Left ventricle myocardium inferior (tissue), 1 donor: Measurements from ENCODE around the gene TECPR2. TPM values are rescaled to one million over a fixed set of nuclear protein-coding genes. Genes with fewer than 3 reads are reported as not detected.

Experiments
- DNase-seq: peaks from one replicate; pipeline ENCODE4 v3.0.0-alpha.2; 2020
- H3K27ac ChIP-seq: fragments of 200-600 bp; replicated peaks from 2 replicates; pipeline ENCODE4 v1.8.0; 2021
- H3K27me3 ChIP-seq: fragments of 200-600 bp; 2 replicates; pipeline ENCODE4 v1.8.0; 2021; ENCODE audit warnings: low read depth
- H3K36me3 ChIP-seq: fragments of 200-600 bp; 2 replicates; pipeline ENCODE4 v1.8.0; 2021
- H3K4me1 ChIP-seq: fragments of 200-600 bp; 2 replicates; pipeline ENCODE4 v1.8.0; 2021
- H3K4me3 ChIP-seq: fragments of 200-600 bp; 2 replicates; pipeline ENCODE4 v1.8.0; 2021; ENCODE audit warnings: mild to moderate bottlenecking, moderate library complexity
- H3K9me3 ChIP-seq: fragments of 200-600 bp; replicated peaks from 2 replicates; pipeline ENCODE4 v1.8.0; 2021
- intact Hi-C: fragments of 100-400 bp; cut with micrococcal nuclease; formaldehyde crosslinking; loops from one replicate; pipeline ENCODE4 v1.11.0; 2022
- total RNA-seq: library from RNA; stranded (reverse); fragmentation: NEBNext Ultra II Directional; extraction: Animal tissue kit (Norgen Biotek cat#: 25700); gene quantifications from one replicate; pipeline ENCODE4 v1.2.1, GENCODE V29; 2021
- TF ChIP-seq, protein P1 (sequence below): fragments of 200-600 bp; IDR thresholded peaks from 2 replicates; pipeline ENCODE4 v1.8.0; 2021; ENCODE audit warnings: antibody characterized with exemption, mild to moderate bottlenecking, borderline replicate concordance
- donor health status: DM: no; HTN: yes; CAD: no; lungs with severe emphysema.

TECPR2 gene
- total RNA-seq, 1 donor from 2014 or later: 20.0 TPM

DNA sequence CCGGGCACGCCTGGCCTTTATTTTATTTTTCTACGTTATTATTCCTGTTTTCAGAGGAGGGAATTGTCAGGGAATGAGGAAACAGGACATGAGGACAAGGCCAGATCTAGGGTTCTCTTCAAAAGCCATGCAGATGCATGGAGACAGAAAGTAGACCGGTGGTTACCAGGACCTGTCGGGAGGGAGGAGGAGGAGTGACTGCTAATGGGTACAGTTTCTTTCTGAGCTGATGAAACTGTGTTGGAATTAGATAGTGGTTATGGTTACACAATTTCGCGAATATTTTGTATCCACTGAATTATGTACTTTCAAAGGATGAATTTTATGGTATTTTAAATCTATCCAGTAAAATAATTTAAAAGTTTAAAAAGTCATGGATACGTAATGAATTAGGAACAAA lies 31.9 kb upstream of the TECPR2 start:
- H3K36me3 ChIP-seq: peaks cover 41% of the 10 kb centered on the region
- H3K4me3 ChIP-seq: no peak overlapping the region
- intact Hi-C loops: no loop called here
- H3K4me1 ChIP-seq: no peaks in the 10 kb centered on the region
- no peaks in the 10 kb centered on the region for H3K27me3 ChIP-seq
- no peak for DNase-seq
- TF ChIP-seq, protein P1, sequence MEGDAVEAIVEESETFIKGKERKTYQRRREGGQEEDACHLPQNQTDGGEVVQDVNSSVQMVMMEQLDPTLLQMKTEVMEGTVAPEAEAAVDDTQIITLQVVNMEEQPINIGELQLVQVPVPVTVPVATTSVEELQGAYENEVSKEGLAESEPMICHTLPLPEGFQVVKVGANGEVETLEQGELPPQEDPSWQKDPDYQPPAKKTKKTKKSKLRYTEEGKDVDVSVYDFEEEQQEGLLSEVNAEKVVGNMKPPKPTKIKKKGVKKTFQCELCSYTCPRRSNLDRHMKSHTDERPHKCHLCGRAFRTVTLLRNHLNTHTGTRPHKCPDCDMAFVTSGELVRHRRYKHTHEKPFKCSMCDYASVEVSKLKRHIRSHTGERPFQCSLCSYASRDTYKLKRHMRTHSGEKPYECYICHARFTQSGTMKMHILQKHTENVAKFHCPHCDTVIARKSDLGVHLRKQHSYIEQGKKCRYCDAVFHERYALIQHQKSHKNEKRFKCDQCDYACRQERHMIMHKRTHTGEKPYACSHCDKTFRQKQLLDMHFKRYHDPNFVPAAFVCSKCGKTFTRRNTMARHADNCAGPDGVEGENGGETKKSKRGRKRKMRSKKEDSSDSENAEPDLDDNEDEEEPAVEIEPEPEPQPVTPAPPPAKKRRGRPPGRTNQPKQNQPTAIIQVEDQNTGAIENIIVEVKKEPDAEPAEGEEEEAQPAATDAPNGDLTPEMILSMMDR: no peak
- H3K27ac ChIP-seq: no peak overlapping the region
- no peaks in the 10 kb centered on the region for H3K9me3 ChIP-seq

DNA sequence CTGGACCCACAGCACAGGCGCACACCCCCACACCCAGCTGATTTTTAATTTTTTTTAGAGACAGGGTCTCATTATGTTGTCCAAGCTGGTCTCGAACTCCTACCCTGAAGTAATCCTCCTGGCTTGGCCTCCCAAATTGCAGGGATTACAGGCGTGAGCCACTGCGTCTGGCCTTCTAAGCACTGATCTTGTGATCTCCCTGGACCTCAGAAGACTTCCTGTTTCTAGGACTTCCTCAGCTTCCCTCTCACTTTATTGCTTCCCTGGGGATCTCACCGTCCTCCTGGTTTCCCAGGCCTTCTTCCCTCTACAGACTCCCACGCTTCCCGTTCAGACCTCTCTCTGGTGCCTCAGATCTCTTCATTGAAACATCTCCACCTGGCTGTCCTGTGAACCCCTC lies 29.4 kb upstream of the TECPR2 start:
- H3K36me3 ChIP-seq: peaks cover 56% of the 10 kb centered on the region
- no peak overlapping the region for H3K4me3 ChIP-seq
- H3K27ac ChIP-seq: no peak overlapping the region
- no peaks in the 10 kb centered on the region for H3K27me3 ChIP-seq
- DNase-seq: no peak
- TF ChIP-seq, protein P1: no peak
- intact Hi-C loops: no loop called here
- no peaks in the 10 kb centered on the region for H3K9me3 ChIP-seq
- H3K4me1 ChIP-seq: no peaks in the 10 kb centered on the region

DNA sequence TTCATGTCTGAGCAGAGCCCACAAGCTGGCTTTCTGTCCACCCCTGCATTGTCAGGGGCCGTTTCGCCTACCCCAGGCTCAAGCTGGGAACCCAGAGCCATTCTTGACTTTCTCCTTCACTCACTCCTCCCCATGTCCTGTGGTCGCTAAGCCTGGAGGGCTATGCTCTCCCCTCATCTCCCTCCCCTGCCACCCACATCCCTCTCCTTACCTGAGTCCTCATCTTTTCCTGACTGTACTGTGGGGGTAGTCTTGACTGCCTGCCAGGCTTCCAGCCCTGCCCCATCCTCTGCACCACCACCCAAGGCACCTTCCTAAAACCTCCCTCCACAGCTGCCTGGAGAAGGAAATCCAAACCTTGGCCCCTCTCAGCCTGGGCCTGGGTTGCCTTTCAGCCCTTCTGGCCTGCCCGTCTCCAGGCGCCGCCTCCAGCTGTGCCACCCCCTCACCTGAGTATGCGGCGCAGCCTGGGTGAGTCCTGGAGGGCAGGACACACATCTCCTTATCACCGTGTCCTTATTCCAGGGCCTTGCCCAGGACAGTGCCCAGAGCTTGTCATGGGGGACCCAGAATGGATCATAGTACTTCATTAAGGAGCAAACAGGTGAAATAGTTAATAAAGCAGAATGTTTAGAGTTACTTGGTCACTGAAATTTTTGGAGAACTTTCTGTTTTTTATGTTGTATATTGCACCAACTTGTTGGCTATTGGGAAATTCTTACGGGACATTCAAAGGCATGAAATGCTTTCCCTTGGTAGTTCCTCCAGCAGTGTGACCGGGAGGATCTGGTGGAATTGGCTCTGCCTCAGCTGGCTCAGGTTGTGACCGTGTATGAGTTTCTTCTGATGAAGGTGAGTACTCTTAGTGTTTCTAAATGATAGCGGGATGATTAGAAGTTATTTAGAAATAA lies 28.7 kb upstream of the TECPR2 start:
- no peaks in the 10 kb centered on the region for H3K27me3 ChIP-seq
- no peak for DNase-seq
- no peak overlapping the region for H3K27ac ChIP-seq
- no peaks in the 10 kb centered on the region for H3K9me3 ChIP-seq
- H3K4me3 ChIP-seq: no peak overlapping the region
- intact Hi-C loops: no loop called here
- TF ChIP-seq, protein P1: no peak
- H3K36me3 ChIP-seq: peaks cover 63% of the 10 kb centered on the region
- no peaks in the 10 kb centered on the region for H3K4me1 ChIP-seq

DNA sequence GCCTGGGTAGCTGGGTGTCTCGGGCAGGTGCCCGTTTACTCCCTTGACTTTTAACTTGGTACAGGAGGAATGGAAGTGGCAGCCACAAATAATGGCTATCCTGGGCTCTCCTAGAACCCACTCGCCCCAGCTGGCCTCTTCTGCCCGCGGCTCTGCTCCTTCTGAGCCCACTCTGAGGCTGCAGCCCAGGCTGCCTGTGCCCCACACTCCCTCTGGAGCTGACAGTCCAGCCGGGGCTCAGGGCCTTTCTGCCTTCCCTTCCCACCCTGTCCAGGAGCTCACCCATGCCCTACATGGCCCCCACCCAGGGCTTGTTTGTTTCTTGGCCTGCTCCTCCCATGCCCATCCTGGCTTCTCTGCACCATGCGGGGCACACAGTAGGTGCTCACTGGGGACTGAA lies 27.6 kb upstream of the TECPR2 start:
- Histone ChIP-seq H3K4me1 (no peaks in the 10 kb centered on the region), H3K36me3 (peaks cover 72% of the 10 kb centered on the region), H3K27ac (no peak overlapping the region), H3K27me3 (no peaks in the 10 kb centered on the region), H3K4me3 (no peak overlapping the region), H3K9me3 (no peaks in the 10 kb centered on the region)
- TF ChIP-seq, protein P1: no peak
- intact Hi-C loops: no loop called here
- DNase-seq: no peak

DNA sequence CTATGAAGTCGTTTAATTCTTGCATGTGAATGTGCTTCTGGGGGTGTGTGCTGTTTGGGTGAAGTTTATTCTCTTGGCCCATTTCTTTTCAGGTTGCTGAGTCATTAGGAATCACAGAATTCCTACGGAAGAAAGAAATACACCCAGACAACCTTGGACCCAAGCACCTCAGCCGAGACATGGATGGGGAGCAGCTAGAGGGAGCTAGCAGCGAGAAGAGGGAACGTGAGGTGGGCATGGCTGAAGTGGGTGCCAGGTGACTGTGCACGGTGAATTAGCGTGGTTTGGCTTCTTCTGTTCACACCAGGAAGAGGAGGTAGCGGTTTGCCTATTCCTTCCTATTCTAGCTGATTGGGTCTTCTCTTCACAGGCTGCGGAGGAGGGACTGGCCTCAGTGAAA lies 24.0 kb upstream of the TECPR2 start:
- intact Hi-C loops: no loop called here
- DNase-seq: no peak
- Histone ChIP-seq H3K9me3 (no peaks in the 10 kb centered on the region), H3K27ac (no peak overlapping the region), H3K27me3 (no peaks in the 10 kb centered on the region), H3K36me3 (peaks cover 92% of the 10 kb centered on the region), H3K4me1 (no peaks in the 10 kb centered on the region), H3K4me3 (no peak overlapping the region)
- TF ChIP-seq, protein P1: no peak
